Kidney epithelial cell (primary cell): ENCODE results near the gene PJA2. TPM values are rescaled to one million over a fixed set of nuclear protein-coding genes. Genes with fewer than 3 reads are reported as not detected.

ENCODE experiments used
- DNase-seq: peaks from one replicate; pipeline ENCODE4 v3.0.0-alpha.2; 2010; ENCODE audit warnings: low read depth
- H3K27me3 ChIP-seq: 2 replicates; pipeline ENCODE4 v1.6.0; 2011; ENCODE audit warnings: low read length; ENCODE audit not compliant: control insufficient read depth, insufficient read depth
- H3K36me3 ChIP-seq: 2 replicates; pipeline ENCODE4 v1.5.1; 2011; ENCODE audit warnings: low read length; ENCODE audit not compliant: control insufficient read depth, insufficient read depth
- H3K4me3 ChIP-seq: 2 replicates; pipeline ENCODE4 v1.5.1; 2011; ENCODE audit warnings: low read depth, mild to moderate bottlenecking, control low read depth, low read length
- CTCF ChIP-seq: IDR thresholded peaks from 2 replicates; pipeline ENCODE4 v1.5.1; 2011; ENCODE audit warnings: mild to moderate bottlenecking, moderate library complexity, low read length, control low read depth, inconsistent platforms; ENCODE audit not compliant: insufficient read depth, poor library complexity, severe bottlenecking
- total RNA-seq: library from RNA; depleted of rRNA; stranded (reverse); fragments of >200 nt; gene quantifications from 2 replicates; pipeline ENCODE4 v1.2.3, GENCODE V29; 2015

Gene PJA2
- total RNA-seq, 1 donor from 2014 or later = 69.9 TPM

DNA sequence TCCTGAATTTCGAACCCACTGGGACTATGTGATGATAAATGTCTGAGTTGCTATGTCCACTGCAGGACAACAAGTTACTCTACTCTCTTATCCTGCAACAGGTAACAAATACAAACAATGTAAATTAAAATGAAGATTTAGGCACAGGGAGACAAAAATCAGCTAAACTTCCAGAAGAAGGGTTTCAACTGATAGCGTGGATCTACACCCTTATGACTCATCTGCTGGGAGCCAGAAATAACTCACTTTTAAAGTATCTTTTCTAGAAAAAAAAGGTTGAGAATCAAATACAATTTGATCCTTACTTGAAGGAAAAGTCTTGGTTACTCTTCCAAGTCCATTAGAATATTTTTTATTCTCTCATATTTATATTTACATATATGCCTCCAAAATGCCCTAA lies 21.4 kb downstream of the PJA2 start:
- Histone ChIP-seq H3K36me3 (no peaks in the 10 kb centered on the region), H3K27me3 (no peaks in the 10 kb centered on the region), H3K4me3 (no peak overlapping the region)
- no peak for TF ChIP-seq CTCF
- no peak for DNase-seq

GRCh38 chr5:109387408-109387974 lies 22.3 kb downstream of the PJA2 start:
- H3K27me3 ChIP-seq = no peaks in the 10 kb centered on the region
- H3K4me3 ChIP-seq = no peak overlapping the region
- no peak for DNase-seq
- TF ChIP-seq CTCF = no peak
- H3K36me3 ChIP-seq = no peaks in the 10 kb centered on the region

DNA sequence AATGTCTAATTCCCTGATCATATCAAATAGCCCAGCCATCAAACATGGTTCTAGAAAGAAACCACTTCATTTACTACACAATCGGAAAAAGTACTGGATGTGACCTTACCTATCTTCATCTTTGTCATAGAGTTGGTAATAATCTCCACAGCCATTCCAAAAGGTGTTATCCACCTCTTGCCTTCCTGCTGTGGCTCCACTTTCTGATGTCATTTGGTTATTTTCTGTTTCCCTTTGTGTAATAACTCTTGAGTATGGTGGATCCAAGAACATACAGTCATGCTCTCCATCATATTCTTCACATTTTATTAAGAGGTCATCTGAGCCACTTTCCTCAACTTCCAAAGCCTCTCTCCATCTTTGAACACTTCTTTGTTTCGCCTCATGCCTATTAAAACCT lies 31.7 kb downstream of the PJA2 start:
- no peak for DNase-seq
- no peaks in the 10 kb centered on the region for H3K36me3 ChIP-seq
- H3K4me3 ChIP-seq = no peak overlapping the region
- no peaks in the 10 kb centered on the region for H3K27me3 ChIP-seq
- TF ChIP-seq CTCF = no peak

DNA sequence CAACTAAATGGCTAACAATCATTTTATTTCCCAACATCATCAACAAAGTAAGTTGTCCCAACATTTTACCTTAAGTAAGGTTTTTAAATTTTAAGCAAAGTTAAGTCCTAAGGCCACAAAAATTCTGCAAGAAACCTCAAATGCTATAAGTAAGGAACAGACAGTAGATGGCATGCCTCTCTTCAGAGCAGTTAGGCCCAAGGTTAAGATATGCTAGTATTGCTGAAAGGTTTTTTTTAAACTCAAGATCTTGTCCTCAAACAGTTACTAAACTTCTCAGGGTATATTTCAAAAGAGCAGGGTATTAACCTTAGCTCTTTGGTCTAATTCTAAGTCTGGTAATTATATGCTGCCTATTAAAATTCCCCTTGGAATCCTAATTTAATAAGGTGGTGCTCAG lies 35.1 kb downstream of the PJA2 start:
- no peak for DNase-seq
- TF ChIP-seq CTCF = no peak

GRCh38 chr5:109373932-109374331 lies 35.8 kb downstream of the PJA2 start:
- Histone ChIP-seq H3K27me3 (no peaks in the 10 kb centered on the region), H3K4me3 (no peak overlapping the region), H3K36me3 (no peaks in the 10 kb centered on the region)
- TF ChIP-seq CTCF = no peak
- no peak for DNase-seq

More for the DNA sequence above, 35.1 kb downstream of the PJA2 start:
- no peaks in the 10 kb centered on the region for H3K27me3 ChIP-seq
- no peak overlapping the region for H3K4me3 ChIP-seq
- no peaks in the 10 kb centered on the region for H3K36me3 ChIP-seq

GRCh38 chr5:109370343-109370742 lies 39.4 kb downstream of the PJA2 start:
- H3K4me3 ChIP-seq = no peak overlapping the region
- no peaks in the 10 kb centered on the region for H3K36me3 ChIP-seq
- DNase-seq = no peak
- TF ChIP-seq CTCF = no peak
- H3K27me3 ChIP-seq = no peaks in the 10 kb centered on the region
